NCI-H2107 (cell line): ENCODE measurements around the gene DCDC2B.

Source experiments
- DNase-seq: peaks from one replicate; lab custom pipeline; 2025; lab: John Stamatoyannopoulos, UW

The DCDC2B gene

DNA sequence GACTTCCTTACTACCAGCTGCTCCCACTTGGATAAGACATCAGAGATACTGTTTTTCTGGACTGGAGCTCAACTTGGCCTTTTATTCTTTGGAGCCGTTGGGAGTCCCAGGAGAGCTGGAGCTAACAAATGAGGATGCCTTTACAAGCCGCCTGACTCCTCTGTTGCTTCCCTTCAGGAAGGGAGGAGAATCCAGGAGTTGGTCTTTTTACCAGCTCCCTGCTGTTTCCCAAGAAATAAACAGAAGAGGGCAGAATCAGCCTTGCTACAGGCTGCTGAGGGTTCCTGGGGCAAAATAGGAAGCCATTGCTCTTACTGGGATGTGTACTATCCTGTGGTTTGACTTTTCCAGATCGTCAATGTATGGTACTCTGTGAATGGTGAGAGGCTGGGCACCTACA is 14.8 kb downstream of the DCDC2B start:
- DNase-seq: no peak

DNA sequence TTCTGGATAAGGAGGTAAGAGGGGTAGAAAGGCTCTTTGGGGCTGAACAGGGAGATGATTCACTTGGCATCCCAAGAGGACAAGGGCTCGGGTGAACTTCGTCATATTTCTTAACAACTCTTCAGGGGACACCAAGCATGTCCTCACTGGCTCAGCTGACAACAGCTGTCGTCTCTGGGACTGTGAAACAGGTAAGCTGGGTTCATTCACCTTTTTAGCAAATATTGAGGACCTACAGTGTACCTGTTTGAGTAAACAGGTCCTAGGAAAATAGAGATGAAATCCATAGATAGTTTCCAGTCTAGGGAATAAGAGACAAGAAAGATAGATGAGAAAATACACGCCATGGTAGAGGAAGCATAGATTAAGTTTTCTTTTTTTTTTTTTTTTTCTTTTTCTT is 15.4 kb downstream of the DCDC2B start:
- no peak for DNase-seq

DNA sequence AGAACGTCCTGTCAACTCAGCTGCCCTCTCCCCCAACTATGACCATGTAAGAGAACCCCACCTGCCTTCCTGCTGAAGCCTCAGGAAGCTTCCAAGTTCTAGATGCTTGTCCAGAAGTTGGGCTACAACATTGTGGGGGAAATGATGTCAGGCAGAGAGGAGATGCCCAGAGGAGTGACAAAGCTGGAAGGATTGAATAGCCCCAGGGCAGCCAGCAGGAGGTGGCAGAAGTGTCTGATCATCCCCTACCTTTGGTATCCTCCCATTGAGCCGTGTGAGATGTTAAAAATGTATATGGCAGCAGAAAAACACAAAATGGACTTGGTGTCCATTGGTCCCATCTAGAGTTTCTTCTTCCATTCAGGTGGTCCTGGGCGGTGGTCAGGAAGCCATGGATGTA is 19.9 kb downstream of the DCDC2B start:
- DNase-seq: no peak

DNA sequence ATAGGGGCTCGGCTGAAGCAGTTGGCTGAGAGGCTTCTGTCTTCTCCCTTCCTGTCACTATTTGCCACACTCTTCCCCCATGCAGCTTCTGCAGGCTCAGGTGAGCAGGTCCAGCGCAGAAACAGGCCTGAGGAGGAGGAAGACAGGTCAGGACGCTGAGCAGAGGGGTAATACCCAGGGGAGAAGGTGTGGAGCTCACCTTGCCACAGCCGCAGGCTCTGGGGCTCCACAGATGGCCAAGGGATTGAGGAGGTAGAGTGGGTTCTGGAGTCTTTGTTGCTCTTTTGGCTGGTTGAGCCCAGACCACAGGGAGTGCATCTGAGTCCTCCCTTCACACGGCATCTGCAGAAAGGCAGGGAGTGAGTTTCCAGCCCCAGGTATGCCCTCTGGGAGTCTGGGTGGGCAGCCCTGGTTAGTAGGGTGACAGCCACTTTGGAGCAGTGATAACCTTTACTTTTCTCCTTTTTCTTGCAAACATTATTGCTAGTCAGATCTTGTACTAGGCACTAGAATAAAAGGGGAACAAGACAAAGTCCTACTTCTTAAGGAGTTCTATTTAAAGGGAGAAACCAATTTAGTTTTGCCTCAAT is 23.0 kb downstream of the DCDC2B start:
- no peak for DNase-seq

DNA sequence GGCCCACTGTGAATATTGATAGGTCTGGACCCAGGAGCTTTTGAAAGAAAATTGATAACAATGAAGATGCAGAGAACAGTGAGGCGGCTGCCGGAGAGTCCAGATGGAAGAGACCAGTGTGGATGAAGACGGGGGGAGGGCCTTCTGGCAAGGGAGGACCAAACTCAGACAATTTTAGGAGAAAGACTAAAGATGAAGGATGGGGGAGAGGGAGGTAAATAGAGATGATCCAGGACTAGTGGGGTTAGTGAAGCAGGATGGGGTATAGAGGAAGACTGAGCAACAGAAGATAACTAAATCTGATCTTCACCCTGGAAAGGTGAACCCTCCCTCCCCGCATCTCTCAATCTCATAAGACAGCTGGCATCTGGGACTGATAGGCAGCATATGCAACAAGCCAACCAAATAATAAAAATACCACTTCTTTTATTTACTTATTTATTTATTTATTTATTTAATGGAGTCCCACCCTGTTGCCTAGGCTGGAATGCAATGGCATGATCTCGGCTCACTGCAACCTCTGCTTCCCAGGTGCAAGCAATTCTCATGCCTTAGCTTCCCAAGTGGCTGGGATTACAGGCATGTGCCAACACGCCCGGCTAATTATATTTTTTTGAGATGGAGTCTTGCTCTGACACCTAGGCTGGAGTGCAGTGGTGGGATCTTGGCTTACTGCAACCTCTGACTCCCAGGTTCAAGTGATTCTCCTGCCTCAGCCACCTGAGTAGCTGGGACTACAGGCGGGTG is 23.8 kb downstream of the DCDC2B start:
- no peak for DNase-seq

DNA sequence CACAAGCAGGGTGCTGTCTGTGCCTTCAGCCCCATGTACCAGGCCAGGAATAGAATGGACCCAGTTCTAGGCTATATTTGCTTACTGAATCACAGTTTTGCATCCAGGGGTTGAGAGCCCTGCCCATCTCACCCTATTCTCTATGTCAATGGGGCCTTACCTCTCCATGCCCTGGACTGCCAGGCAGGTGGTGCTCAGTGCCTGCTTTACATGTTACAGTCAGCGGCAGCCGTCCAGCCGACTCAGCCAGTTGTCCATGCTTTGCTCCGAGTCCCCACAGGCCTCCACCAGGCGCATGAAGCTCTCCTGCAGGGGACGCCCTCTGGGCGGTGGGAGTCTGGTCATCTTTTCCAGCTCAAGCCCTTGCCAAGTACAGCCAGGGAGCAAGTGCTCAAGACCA is 25.9 kb downstream of the DCDC2B start:
- DNase-seq: no peak

DNA sequence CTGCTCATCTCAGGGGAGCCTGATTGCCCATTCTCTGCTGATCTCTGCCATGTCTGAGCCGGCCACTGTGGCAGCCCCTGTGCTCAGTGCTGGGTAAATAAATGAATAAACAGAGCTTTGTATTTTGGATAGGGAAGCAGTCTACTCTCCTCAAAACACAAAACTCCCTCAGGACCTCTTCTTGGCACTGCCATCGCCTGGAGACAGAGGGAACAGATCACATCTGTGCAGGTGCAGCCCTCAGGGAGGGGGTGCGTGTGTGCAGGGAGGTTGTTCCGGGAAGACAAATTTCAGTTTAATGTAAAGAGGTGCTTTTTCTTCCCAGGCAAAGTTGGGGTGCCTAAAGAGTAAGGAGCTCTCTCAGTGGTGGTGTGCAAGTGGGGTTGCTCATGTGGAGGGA is 30.4 kb downstream of the DCDC2B start:
- DNase-seq: peak; percentile 42

DNA sequence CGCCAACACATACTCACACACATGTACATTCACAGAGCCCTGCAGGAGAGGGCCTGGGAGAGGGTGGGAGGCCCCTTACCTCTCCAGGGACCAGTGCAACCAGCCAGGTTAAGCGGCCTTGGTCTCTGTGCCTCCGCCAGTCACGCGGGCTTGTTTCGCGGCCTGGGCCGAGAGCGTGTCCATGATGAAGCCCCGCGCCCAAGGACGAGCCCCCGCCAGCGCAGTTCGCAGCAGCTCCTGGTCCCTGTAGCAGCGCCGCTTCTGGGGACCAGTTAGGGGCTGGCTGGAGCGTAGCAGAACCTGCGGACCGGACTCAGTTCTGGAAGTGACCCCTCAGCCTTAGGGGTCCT is 30.9 kb downstream of the DCDC2B start:
- DNase-seq: no peak

DNA sequence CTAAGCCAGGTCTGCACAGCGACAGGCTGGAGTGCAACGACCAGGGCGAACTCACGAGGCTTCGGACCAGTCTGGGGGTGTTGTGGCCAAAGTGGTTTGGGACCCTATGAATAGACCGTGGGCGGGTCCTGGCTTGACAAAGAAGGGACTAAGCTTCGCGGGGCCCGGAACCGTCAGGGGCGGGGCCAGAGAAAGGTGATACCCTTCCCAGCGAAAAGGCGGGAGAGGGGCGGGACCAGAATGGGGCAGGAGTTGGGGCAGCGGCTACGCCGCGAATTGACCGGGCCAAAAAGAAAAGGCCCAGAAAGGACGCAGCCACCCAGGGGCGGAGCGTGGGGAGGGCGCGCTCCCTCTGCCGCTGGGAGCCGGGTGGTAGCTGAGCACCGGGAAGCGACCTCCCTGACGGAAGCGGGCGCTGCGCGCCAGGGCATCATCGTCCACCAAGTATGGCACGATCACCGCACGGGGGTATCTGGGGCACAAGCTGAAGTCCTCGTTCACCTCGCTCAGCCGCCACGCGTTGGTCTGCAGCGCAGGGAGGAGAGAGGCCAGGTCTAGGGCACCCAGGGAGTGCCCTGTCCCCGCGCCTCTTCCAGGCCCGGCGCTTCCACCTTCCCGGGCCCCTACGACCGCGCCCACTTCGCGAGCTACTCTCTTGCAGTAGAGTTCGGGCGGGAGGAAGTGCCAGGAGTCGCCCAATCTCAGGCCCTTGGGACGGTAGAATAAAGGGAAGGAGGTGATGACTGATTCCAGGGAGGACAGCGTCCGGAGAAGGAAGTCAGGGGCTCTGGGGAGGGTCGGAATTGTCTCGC is 31.5 kb downstream of the DCDC2B start:
- DNase-seq: peak; percentile 76

DNA sequence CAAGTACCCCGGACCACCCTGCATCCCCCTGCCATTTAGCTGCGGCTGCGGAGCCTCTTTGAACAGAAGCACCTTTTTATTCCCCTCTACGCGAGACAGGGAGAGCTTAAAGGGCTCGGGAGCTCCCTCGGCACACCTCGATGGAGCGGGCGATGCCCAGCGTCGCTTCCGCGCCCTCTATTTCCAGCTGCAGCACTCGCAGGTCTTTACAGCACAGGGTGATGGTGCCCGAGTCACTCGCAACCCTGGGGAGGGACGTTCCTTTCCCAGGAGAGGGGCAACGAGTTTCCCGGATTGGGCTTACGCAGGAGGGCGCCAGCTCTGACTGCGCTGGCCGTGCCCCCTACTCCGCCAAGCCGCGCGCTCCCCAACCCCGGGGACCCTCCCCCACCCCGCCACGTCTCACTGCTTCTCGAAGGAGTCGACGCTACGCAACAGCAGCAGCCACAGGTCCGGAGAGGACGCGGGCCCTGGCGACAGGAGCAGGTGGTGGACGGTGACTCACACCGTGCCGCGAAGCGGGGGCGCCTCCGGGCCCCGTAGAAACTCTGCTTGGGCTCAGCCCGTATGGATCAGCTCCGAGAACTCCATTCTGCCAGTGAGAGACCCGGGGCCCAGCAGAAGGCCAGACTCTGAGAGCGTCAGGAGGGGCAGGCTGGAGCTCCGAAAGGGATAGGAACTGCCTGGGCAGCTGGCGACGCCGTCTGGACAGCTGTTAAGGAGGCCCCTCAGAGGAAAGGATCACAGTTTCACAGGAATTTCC is 32.3 kb downstream of the DCDC2B start:
- peak; percentile 47 for DNase-seq

DNA sequence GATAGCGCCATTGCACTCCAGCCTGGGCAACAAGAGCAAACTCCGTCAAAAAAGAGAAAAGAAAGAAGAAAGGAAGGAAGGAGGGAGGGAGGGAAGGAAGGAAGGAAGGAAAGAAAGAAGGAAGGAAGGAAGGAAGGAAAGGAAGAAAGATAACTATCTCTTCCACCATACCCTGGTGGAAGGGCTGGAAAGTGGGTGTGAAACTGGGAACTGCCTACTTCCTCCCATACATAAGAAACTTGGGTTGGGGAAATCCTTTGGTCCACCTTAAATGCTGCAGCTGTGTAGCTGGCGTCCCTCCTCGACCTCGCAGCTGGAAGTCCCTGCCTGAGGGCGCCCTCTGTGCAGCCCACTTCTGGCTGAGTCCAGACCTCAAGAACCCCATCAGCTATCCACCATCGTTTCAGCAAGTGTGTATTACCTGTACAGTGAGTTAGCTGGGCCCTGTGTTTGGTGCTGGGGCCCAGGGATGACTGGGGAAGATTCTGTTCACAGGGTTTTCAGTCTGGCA is 33.5 kb downstream of the DCDC2B start:
- DNase-seq: no peak

DNA sequence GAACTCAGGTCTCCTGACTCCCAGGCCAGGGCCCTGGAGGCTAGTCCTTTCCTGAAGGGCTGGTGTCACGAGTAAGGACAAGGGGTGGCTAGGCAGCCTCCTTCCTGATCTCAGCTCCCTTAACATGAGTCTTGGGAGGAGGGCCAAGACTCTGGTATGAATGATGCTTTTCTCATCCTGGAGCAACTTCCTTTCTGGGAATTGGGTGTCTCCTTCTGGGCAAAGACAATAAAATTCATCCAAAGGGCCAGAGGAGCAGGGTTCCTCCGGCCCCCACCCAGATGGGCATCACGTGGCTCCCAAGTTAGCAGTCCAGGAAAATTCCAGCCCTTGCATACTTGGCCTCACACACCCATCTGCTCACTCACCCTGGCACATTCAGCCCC is 38.0 kb downstream of the DCDC2B start, which contains the start of gene FAM167B:
FAM167B (plus strand) TSS at position 335 of the 386 bp plus-strand sequence. CDS start 200 bp downstream, outside the sequence.
- DNase-seq: no peak

DNA sequence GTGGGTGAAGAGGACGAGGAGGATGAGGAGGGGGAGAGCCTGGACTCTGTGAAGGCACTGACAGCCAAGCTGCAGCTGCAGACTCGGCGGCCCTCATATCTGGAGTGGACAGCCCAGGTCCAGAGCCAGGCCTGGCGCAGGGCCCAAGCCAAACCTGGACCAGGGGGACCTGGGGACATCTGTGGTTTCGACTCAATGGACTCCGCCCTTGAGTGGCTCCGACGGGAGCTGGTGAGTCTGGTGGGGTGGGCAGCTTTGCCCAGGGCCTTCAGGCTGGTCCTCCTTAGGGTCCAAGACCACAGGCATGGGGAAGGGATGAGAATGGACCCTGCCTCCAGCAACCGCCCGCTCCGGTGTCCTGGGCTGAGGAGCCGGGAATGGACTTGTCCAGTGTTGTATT is 38.6 kb downstream of the DCDC2B start:
- DNase-seq: no peak

DNA sequence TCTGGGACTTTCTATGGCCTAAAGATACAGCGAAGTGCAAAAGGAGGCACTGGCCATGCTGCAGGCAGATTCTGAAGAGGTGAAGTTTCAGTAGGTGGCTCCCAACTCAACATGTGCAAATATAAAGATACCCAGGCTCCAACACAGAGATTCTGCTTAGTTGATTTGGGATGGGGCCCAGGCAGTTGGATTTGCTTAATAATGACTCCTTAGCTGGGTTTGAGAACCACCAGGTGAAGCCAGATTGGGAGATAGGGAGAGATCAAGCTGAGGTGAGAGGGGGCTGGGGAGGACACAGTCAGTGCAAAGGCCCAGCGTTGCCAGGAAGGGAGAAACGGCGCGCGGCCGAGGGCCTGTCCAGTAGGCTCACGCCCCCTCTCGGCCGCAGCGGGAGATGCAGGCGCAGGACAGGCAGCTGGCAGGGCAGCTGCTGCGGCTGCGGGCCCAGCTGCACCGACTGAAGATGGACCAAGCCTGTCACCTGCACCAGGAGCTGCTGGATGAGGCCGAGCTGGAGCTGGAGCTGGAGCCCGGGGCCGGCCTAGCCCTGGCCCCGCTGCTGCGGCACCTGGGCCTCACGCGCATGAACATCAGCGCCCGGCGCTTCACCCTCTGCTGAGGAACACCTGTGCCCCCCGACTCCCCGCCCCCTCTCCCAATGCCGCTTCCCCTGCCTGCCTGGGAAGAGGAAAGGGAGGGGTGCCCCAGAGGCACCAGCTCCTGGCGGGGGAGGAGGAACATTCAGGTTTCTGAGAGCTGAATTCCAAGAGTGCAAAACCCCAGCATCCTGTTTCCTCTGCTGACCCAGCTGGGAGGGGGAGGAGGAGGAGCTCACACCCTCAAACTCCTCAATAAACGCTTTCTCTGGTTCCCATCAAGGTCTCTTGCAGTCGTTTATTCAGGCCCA is 39.3 kb downstream of the DCDC2B start:
- DNase-seq: peak; percentile 87

DNA sequence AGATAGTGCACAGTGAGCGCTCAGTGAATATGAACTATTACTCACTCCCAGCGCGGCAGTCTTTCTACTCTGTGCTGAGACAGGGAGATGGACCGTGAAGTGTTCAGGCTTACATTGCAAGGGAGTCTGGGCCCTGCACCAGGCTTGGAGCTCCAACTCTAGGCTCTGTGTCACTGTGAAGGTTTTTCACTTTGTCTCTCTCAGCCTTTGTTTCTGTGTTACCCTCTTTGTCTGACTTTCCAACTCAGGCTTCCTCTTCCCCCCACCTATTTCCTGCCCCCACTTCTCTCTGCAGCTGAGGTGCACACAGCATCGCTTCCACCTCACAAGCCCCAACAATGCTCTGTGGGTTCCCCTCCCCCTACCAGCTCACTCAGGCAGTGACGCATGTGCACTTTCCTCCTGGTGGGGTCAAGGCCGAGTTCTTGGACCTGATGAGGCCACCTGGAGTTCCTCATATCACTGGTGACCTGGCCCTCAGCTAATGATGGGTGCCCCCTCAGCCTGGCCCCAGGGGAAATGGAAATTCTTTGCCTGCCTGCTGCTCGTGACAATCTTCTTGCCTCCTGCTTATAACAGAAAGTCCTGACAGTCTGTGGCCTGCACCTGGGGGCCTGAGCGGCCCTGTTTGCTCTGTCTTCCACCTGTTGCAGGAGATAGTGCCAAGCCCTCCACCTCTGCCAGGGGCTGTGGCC is 41.1 kb downstream of the DCDC2B start:
- no peak for DNase-seq

DNA sequence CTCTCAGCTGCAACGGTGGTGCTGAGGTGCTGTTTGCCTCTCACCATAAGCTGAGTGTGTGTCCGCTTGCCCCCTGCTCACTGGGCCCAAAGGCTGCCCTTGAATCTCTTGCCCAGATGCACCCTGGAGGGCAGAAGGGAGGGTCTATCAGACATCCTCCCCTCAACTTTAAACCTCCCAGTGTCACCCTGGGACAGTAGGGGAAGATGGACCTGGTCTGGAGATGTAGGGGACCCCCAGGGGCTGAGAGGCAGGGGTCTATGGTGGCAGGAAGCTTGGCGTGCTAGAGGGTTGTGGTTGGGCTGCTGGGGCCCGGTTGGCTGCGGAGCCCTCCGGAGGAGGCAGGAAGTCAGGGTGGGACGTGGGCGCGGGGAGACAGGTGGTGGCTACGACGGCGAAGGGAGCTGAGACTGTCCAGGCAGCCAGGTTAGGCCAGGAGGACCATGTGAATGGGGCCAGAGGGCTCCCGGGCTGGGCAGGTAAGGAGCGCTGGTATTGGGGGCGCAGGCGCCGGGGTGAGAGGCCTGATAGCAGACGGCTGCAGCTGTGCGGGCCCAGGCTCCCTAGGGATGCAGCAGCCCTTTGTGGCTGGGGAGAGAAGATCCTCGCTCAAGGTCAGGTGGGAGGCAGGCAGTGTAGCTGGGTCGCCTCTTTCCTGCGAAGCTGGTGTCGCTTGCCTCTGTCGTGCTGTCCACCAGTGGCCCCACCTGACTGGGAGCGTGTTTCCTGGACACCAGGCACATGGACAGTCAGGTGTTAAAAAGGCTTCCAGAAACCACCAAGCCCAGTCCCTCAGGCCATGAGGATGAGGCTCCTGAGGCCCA is 42.2 kb downstream of the DCDC2B start, which contains the start of gene LCK:
LCK (plus strand) TSS at position 373 of the 824 bp plus-strand sequence. CDS start 23,065 bp downstream, outside the sequence.
- no peak for DNase-seq

DNA sequence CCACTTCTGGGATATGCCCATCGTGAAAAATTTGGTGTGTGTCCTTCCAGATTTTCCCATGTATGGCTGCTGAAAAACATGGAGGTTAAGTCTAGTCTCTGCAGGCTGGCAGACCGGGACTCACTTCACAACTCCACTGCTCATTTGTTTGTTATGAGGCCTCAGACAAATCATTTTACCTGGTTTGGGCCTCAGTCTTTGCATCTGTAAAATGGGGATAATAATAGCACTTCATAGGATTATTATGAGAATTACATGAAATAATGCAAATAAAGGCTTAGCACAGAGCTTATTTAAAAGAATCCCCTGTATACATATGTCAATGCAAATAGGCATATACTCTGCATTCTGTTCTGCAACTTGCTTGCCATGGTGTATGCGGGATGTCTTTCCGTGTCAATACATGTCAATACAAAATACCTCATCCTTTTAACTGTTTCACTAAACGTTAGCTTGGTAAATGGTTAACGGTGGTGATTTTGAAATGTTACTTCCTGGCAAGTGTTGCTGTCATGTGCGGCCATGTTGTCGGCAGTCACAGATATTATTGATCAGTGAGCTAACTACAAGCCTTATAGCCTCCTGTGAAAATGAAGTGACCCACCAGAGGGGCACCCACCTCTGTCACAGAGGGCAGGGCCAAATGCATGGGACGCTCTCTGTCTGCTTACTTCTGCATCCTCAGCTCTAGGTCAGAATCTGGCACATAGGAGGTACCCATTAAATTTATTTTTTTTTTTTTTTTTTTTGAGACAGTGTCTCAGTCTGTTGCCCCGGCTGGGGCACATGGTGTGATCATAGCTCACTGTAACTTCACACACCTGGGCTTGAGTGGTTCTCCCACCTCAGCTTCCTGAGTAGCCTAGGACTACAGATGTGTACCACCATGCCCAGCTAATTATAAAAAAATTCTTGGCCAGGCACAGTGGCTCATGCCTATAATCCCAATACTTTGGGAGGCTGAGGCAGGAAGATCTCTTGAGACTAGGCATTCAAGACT is 46.5 kb downstream of the DCDC2B start:
- DNase-seq: no peak
